Measurements from ENCODE around the gene NADK.
"Not testable (repeated sequence)": the region's sequence is repeated elsewhere in the genome, so short reads cannot be mapped to it uniquely, and the experiment has no call there.

GRCh38 chr1:1702506-1702905 is 75.8 kb downstream of the NADK start:
- TF ChIP-seq, protein P1, sequence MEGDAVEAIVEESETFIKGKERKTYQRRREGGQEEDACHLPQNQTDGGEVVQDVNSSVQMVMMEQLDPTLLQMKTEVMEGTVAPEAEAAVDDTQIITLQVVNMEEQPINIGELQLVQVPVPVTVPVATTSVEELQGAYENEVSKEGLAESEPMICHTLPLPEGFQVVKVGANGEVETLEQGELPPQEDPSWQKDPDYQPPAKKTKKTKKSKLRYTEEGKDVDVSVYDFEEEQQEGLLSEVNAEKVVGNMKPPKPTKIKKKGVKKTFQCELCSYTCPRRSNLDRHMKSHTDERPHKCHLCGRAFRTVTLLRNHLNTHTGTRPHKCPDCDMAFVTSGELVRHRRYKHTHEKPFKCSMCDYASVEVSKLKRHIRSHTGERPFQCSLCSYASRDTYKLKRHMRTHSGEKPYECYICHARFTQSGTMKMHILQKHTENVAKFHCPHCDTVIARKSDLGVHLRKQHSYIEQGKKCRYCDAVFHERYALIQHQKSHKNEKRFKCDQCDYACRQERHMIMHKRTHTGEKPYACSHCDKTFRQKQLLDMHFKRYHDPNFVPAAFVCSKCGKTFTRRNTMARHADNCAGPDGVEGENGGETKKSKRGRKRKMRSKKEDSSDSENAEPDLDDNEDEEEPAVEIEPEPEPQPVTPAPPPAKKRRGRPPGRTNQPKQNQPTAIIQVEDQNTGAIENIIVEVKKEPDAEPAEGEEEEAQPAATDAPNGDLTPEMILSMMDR (IDR thresholded peaks at IDR 0.05), result not testable (repeated sequence)
- not testable (repeated sequence) for TF ChIP-seq POLR2A (IDR thresholded peaks at IDR 0.05)
